ENCODE data around the gene SEMA5B.

- TF ChIP-seq POLR2AphosphoS5 (IDR thresholded peaks at IDR 0.05; ENCODE audit: borderline replicate concordance, low read depth, low read length) (peak; percentile 29; the same call in 1 of the 2 replicates), EZH2 (IDR thresholded peaks at IDR 0.05) (no peak)
Observed at GRCh38 chr3:123067689-123068600, 40.4 kb upstream of the SEMA5B start.

Measured in SK-N-MC (cell line).